HG03354 (cell line): Measurements from ENCODE around the gene GALR2.
A peak's percentile ranks its signal among the peaks of the same experiment; 100 is the strongest.

Experiments used
- ATAC-seq: cut with Tn5 transposase; IDR thresholded peaks from one replicate; pipeline ENCODE4 v1.9.1; 2021; ENCODE audit warnings: mild to moderate bottlenecking; ENCODE audit not compliant: unreplicated experiment, poor library complexity, severe bottlenecking

The GALR2 gene

DNA sequence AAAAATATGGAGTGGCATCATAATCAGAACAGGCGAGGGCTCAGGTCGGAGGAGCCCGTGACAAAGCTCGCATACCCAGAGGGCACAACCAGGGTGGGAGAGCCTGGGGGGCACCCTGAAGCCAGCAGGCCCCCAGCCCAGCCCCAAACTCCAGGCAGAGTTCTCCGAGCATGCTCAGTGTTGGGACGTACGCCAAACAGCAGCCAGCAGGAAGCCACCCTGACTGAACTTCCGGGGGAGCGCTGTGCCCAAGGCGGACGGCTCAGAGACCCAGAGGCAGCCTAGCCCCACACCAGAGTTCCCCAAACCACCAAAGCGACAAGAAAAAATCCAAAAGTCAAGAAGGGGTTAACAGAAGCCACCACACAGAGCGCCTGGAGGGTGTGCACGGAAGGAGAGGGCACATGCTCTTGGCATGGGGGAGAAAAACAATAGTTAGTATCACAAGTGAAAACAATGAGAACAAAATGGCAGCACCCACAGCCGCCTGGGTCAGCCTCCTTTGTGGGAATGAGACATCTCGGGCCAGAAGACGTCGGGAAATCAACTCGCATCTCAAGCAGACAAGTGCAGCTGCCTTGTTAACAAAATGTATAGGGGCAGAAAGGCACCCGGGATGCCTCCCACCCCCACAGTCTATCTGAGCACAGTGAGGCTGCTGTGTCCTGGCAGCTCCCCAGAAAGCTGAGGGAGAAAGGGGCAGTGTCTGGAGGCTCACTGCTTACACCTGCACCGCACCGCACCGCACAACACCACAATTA, 17.1 kb downstream of the GALR2 start:
- ATAC-seq, result no peak

DNA sequence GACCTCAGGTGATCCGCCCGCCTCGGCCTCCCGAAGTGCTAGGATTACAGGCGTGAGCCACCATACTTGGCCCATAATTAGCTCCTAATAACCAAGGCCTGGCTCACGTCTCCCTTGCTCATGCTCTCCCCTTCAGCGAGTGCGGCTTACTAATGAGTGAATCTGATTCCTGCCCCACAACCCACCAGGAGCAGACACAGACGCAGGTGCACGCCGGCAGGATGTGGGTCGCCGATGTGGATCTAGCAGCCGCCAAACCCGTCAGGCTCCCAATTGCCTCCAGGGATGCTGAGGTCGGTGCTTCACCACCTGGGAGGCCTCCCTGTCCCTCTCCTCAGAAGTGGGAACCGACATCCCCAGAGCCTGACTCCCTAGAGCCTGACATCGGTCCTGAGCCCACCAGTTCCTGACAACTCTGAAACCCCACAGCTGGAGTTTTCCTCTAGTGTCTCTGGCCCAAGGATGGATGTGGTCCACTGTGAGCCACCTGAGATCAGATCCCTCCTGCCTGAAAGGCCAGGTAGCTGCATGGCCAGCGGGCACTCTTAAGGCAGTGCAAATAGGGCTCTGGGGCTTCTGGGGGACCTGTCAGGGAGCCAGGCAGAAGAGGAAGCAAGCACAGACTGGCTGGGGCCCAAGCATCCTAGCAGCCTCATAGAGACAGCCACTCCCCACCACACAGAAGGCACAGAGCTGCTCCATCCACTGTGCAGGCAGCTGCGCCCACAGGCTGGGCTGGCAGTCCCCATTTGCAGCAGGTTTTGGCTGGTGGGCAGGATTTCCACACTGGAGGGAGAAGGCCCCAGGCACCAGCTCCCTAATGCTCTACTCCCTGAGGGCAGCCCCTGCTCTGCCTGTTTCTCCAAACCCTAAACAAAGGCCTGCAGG, 18.2 kb downstream of the GALR2 start:
- no peak for ATAC-seq

DNA sequence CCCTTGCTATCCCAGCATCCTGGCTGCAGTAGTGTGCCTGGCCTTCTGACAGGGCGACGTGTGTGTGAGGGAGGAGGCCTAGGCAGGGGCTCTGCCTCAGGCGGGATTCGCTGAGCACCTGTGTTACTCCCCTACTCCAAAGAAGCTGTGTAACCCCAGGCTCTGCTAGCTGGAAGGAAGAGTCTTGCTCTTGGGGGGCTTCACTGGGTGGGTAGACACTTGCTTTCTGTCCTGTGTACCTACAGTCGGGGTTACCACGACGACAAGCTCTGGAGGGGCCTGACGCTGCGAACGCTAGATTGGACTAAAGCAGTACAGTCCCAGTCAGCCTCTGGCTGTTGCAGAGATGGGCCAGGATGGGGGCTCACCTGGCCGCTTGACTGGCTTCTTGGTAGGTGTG, 19.5 kb downstream of the GALR2 start:
- no peak for ATAC-seq

- ATAC-seq, result no peak
Measured at GRCh38 chr17:76095943-76096342, 21.4 kb downstream of the GALR2 start.

DNA sequence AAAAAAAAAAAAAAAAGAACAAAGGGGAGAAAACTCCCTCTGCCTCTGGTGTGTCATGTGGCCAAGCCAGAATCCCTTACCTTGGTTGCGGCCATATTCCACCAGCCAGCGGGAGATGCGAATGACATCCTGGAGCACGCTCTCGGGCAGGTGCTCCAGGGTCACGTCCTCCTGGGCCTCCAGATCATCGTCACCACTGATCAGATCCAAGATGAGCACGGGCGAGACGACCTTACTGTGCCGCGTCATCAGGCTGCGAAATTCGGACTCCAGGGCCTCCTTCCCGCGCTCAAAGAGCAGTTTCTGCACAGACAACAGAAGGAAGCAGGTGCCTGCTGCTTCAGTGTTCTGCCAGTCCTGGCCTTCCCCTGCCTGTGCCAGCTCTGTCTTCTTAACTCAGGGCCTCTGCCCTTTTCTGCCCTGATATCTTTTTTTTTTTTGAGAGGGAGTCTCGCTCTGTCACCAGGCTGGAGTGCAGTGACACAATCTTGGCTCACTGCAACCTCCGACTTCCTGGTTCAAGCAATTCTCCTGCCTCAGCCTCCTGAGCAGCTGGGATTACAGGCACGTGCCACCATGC, 23.2 kb downstream of the GALR2 start:
- ATAC-seq, result no peak

- ATAC-seq, result peak; percentile 13
Measured at GRCh38 chr17:76102944-76103273, 28.3 kb downstream of the GALR2 start.

DNA sequence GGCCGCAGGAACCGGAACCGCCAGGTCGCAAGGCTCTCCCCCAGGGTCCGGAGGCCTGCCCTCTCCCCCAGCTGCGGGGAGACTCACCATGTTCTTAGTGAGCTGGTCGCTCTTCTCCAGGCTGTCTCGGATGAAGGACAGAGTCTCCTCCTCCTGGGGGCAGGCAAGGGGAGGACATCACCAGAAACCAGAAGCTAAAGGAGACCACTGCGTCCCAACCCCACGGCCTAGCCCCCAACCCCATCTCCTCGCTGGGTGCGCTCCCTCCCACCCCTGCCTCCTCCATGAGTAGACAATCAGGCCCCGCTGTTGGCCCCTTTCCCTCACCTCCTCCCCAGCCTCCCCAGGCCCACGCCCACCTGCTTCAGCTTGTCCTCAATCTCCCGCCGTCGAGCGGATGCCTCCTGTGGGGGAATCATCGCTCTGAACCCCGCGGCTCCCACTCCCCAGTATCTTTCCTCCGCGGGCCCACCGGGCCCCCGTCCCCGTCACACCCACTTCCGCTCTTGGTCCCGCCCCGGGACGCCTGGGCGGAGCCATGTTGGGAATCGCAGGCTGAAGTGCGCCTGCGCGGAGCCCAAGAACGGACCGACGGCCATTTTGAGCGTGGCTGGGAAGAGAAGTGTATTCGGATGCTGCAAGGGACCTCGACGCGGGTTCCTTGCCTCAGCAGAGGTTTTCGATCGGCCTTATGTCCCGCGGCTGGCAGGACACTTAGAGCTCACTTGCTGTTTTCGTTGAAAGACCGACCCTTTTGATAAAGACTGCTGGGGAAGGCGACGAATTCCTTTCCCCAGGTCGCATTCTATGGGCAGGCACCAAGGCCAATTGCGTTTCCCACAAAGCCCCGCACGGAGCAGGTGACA, 28.9 kb downstream of the GALR2 start, which contains the start of gene EXOC7:
Gene EXOC7 (minus strand): TSS at position 514 of the 866 bp plus-strand sequence. CDS start 95 bp downstream, at position 419.
- ATAC-seq, result peak; percentile 84

DNA sequence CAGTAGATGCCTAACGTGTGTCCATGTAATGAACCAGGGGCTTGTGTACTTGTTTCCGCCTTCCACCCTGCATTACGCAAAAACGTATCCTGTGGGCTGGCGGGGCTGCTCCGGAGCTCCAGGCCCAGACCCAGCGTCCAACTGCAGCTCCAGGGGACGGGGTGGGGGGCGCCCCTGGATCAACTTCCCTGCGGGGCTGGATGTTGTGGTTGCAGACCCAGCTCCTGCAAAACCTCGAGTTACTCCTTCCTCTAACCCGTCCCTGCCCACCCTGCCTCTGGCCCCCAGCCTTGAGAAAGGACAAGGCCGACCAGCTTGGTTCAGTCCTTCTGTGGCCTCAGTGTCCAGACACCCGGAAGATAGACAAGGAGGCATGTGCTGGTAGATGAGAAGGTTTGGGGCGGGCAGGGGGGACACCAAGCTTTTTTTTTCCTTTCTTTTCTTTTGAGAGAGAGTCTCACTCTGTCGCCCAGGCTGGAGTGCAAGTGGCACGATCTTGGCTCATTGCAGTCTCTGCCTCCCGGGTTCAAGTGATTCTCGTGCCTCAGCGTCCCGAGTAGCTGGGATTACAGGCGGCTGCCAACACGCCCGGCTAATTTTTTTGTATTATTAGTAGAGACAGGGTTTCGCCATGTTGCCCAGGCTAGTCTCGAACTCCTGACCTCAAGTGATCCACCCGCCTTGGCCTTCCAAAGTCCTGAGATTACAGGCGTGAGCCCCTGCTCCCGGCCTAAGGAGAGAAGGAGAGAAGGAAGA, 29.7 kb downstream of the GALR2 start:
- ATAC-seq, result no peak

GRCh38 chr17:76104896-76105231, 30.3 kb downstream of the GALR2 start:
- no peak for ATAC-seq

DNA sequence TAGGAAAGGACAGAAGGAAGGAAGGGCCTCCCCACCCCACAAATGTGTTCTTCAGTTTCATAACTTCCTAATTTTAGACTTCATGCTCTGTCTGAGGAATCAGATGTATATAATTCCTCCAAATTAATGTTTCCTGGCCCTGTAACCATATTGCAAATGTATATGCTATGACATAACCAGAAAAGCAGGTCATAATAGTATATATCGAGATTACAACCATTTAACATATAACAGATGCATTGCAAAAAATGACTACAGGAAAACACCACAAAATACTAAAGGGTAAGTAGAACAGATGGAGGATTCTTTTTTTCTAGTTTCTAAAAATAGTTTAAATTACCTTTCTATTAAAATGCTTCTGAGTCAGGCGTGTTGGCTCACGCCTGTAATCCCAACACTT, 32.1 kb downstream of the GALR2 start:
- ATAC-seq, result no peak

DNA sequence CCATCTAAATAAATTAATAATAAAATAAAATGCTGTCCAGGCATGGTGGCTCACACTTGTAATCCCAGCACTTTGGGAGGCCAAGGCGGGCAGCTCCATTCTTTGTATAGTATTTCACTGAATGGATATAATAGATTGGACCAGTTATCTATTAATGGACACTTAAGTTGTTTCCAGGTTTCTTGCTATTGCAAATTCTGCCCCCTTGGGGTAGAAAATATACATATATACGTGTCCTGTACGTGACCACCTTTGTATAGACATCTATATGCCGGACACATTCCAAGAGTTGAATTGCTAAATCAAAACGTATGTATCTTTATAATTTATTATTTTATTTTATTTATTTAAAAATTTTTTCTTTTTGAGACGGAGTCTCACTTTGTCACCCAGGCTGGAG, 32.9 kb downstream of the GALR2 start:
- no peak for ATAC-seq

- no peak for ATAC-seq
Measured at GRCh38 chr17:76111956-76112355, 37.4 kb downstream of the GALR2 start.

DNA sequence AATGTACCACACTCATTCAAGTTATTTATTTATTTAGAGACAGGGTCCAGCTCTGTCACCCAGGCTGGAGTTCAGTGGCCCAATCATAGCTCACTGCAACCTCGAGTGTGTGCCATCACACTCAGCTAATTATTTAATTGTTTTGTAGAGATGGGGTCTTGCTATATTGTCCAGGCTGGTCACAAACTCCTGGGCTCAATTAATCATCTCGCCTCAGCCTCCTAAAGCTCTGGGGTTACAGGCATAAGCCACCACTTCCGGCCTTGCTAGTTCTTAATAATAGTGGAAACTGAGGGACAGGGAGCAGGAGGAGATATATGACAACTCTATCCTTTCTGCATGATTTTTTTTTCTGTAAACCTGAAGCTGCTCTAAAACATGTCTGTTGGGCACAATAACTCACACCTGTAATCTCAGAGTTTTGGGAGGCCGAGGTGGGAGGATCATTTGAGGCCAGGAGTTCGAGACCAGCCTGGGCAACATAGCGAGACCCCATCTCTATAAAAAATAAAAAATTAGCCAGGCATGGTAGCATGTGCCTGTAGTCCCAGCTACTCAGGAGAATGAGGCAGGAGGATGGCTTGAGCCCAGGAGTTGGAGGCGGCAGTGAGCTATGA, 40.7 kb downstream of the GALR2 start:
- ATAC-seq, result no peak

DNA sequence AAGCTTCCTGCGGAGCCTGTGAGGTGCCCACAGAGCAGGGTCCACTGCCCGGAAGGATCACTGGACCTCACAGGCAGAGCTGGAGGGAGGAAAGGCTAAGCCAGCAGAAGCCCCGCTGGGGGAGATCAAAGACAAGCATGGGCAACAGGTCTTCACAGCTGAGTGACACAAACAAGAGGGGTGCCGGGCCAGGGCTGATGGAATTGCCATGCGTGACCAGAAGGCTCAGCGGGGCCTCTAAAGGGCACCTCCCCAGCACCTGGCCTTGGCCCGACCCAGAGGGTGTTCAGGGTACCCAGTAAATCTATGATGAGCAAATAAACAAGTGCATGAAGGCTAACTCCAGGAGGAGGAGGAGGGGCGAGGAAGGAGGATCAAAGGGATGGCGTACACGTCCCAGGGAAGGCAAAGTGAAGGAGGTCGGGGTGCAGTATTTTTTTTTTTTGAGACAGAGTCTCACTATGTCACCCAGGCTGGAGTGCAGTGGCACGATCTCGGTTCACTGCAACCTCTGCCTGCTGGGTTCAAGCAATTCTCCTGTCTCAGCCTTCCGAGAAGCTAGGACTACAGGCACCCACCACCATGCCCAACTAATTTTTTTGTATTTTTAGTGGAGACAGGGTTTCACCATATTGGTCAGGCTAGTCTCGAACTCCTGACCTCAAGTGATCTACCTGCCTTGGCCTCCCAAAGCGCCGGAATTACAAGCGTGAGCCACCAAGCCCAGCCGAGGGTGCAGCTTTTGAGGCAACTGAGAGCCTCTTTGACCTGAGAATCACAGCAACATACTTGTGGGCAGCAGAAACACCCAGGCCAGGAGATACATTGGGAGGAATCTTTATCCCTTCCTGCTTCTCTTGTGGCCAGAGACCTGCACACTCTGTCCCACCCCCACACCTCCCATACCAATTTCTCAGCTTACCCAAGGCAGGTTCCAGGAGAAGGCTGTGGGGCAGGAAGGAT, 45.1 kb downstream of the GALR2 start:
- ATAC-seq, result no peak

- no peak for ATAC-seq
Measured at GRCh38 chr17:76120658-76121008, 46.1 kb downstream of the GALR2 start.

- ATAC-seq, result peak; percentile 16
Measured at GRCh38 chr17:76121932-76122430, 47.4 kb downstream of the GALR2 start.

GRCh38 chr17:76122431-76123190, 48.0 kb downstream of the GALR2 start:
- ATAC-seq, result no peak
